GM23338 (cell line): ENCODE measurements around the gene PNPT1. TPM values are rescaled to one million over a fixed set of nuclear protein-coding genes. Genes with fewer than 3 reads are reported as not detected.

Experiments used
- ATAC-seq: fragments of 200-7000 bp; cut with Tn5 transposase; 3 replicates; pipeline ENCODE4 v1.9.1; 2020
- DNase-seq: peaks from one replicate; pipeline ENCODE4 v3.0.0-alpha.2; 2015; ENCODE audit warnings: low spot score
- H2AFZ ChIP-seq: fragments of 200-600 bp; sonication (generic); 2 replicates; pipeline ENCODE4 v1.8.0; 2016; ENCODE audit warnings: antibody characterized with exemption, mild to moderate bottlenecking, moderate library complexity
- H3F3A ChIP-seq: fragments of 200-600 bp; sonication (generic); replicated peaks from 2 replicates; pipeline ENCODE4 v1.8.0; 2017; ENCODE audit warnings: antibody characterized with exemption, mixed run types, low read depth
- H3K27ac ChIP-seq: fragments of 200-600 bp; sonication (generic); 2 replicates; pipeline ENCODE4 v1.6.1; 2016; ENCODE audit warnings: low read depth
- H3K27me3 ChIP-seq: fragments of 200-600 bp; sonication (generic); 2 replicates; pipeline ENCODE4 v1.8.0; 2016; ENCODE audit warnings: mild to moderate bottlenecking, mixed run types, moderate library complexity; ENCODE audit not compliant: insufficient read depth
- H3K36me3 ChIP-seq: fragments of 200-600 bp; sonication (generic); 2 replicates; pipeline ENCODE4 v1.8.0; 2016; ENCODE audit warnings: mild to moderate bottlenecking; ENCODE audit not compliant: insufficient read depth
- H3K4me1 ChIP-seq: fragments of 200-600 bp; sonication (generic); 2 replicates; pipeline ENCODE4 v1.8.0; 2016; ENCODE audit warnings: mild to moderate bottlenecking, moderate library complexity; ENCODE audit not compliant: insufficient read depth
- H3K4me2 ChIP-seq: fragments of 200-600 bp; sonication (generic); 2 replicates; pipeline ENCODE4 v1.7.1; 2017; ENCODE audit warnings: mixed run types
- H3K4me3 ChIP-seq: fragments of 200-600 bp; sonication (generic); 2 replicates; pipeline ENCODE4 v1.6.1; 2016; ENCODE audit warnings: mixed run types
- H3K79me2 ChIP-seq: fragments of 200-600 bp; sonication (generic); replicated peaks from 2 replicates; pipeline ENCODE4 v1.8.0; 2017; ENCODE audit warnings: mild to moderate bottlenecking; ENCODE audit not compliant: insufficient read depth
- H3K9me2 ChIP-seq: fragments of 200-600 bp; sonication (generic); 2 replicates; pipeline ENCODE4 v1.8.0; 2017; ENCODE audit not compliant: insufficient read depth
- H4K20me1 ChIP-seq: fragments of 200-600 bp; sonication (generic); replicated peaks from 2 replicates; pipeline ENCODE4 v1.8.0; 2017; ENCODE audit warnings: mild to moderate bottlenecking; ENCODE audit not compliant: insufficient read depth
- H3K27ac Mint-ChIP-seq: 2 replicates; pipeline ENCODE4 v1.8.0; 2020; ENCODE audit warnings: inconsistent platforms, mild to moderate bottlenecking, moderate library complexity, mixed read lengths
- H3K27me3 Mint-ChIP-seq: 3 replicates; pipeline ENCODE4 v1.8.0; 2022; ENCODE audit warnings: low read depth, mild to moderate bottlenecking, moderate library complexity, mixed read lengths, inconsistent platforms; ENCODE audit not compliant: insufficient read depth, poor library complexity
- H3K36me3 Mint-ChIP-seq: 3 replicates; pipeline ENCODE4 v1.8.0; 2021; ENCODE audit warnings: low read depth, mild to moderate bottlenecking, inconsistent platforms, moderate library complexity, mixed read lengths
- H3K4me1 Mint-ChIP-seq: 3 replicates; pipeline ENCODE4 v1.8.0; 2020; ENCODE audit warnings: mild to moderate bottlenecking, inconsistent platforms, mixed read lengths
- H3K4me3 Mint-ChIP-seq: 3 replicates; pipeline ENCODE4 v1.8.0; 2021; ENCODE audit warnings: moderate library complexity, mild to moderate bottlenecking, inconsistent platforms, mixed read lengths
- H3K9me3 Mint-ChIP-seq: 3 replicates; pipeline ENCODE4 v1.8.0; 2020; ENCODE audit warnings: moderate library complexity, mild to moderate bottlenecking, inconsistent platforms, mixed read lengths
- ETS1 ChIP-seq: IDR thresholded peaks from 2 replicates; pipeline ENCODE4 v1.6.1; 2016; ENCODE audit warnings: antibody characterized with exemption
- EZH2 ChIP-seq: fragments of 200-600 bp; sonication (generic); IDR thresholded peaks from one replicate; pipeline ENCODE4 v1.8.0; 2017; ENCODE audit warnings: antibody characterized with exemption, mild to moderate bottlenecking, low read depth; ENCODE audit not compliant: unreplicated experiment
- EZH2phosphoT487 ChIP-seq: fragments of 200-600 bp; sonication (generic); IDR thresholded peaks from one replicate; pipeline ENCODE4 v1.8.1; 2018; ENCODE audit warnings: antibody characterized with exemption; ENCODE audit not compliant: unreplicated experiment
- JUNB ChIP-seq: IDR thresholded peaks from one replicate; pipeline ENCODE4 v1.6.1; 2016; ENCODE audit warnings: antibody characterized with exemption; ENCODE audit not compliant: unreplicated experiment
- POLR2AphosphoS5 ChIP-seq: IDR thresholded peaks from 2 replicates; pipeline ENCODE4 v1.6.1; 2016; ENCODE audit warnings: antibody characterized with exemption, low read depth
- STAT1 ChIP-seq: IDR thresholded peaks from one replicate; pipeline ENCODE4 v1.6.1; 2016; ENCODE audit warnings: antibody characterized with exemption; ENCODE audit not compliant: unreplicated experiment
- ZNF114 ChIP-seq: fragments of 250-450 bp; sonication (Bioruptor Pico); IDR thresholded peaks from 2 replicates; pipeline ENCODE4 v1.5.0; 2020; ENCODE audit warnings: mild to moderate bottlenecking, moderate library complexity
- ZNF331 ChIP-seq: fragments of 250-450 bp; sonication (Bioruptor Pico); IDR thresholded peaks from 2 replicates; pipeline ENCODE4 v1.5.0; 2020; ENCODE audit warnings: low read depth, mild to moderate bottlenecking, moderate library complexity
- ZNF462 ChIP-seq: fragments of 250-450 bp; sonication (Bioruptor Pico); IDR thresholded peaks from 2 replicates; pipeline ENCODE4 v1.5.0; 2020; ENCODE audit warnings: mild to moderate bottlenecking, moderate library complexity
- polyA plus RNA-seq: library from polyadenylated mRNA; unstranded; fragments of >200 nt; fragmentation: Nextera tagmentation; extraction: Ambion mirVana; gene quantifications from 2 replicates; pipeline ENCODE4 v1.2.1, GENCODE V29; 2016
- total RNA-seq: library from RNA; depleted of rRNA; stranded (reverse); fragments of >200 nt; shearing (Covaris generic); gene quantifications from 2 replicates; pipeline ENCODE4 v1.2.3, GENCODE V29; 2014

PNPT1 gene
- total and polyA plus RNA-seq, 2 experiments from 2014 or later, result 31.1 to 34.6 TPM

- TF ChIP-seq STAT1, result no peak
- no peak for TF ChIP-seq ETS1
- TF ChIP-seq EZH2phosphoT487, result no peak
- TF ChIP-seq ZNF331 (CRISPR knock-in tag), result no peak
Measured at GRCh38 chr2:55628931-55629330, 64.7 kb downstream of the PNPT1 start (continued).

GRCh38 chr2:55627915-55628314 lies 65.7 kb downstream of the PNPT1 start:
- Mint-ChIP-seq H3K9me3 (no peaks in the 10 kb centered on the region; the same call in 2 of the 3 replicates), H3K4me1 (no peaks in the 10 kb centered on the region), H3K27ac (no peak overlapping the region), H3K27me3 (peaks cover 2% of the 10 kb centered on the region), H3K36me3 (peaks cover 8% of the 10 kb centered on the region), H3K4me3 (no peak overlapping the region)
- H3K36me3 ChIP-seq, result peaks cover 3% of the 10 kb centered on the region
- no peaks in the 10 kb centered on the region for H3K9me2 ChIP-seq
- no peak overlapping the region for H3K4me3 ChIP-seq
- no peak overlapping the region for H3K27ac ChIP-seq
- H3K79me2 ChIP-seq, result peaks cover 15% of the 10 kb centered on the region
- H3K27me3 ChIP-seq, result no peaks in the 10 kb centered on the region
- ATAC-seq (no peak), DNase-seq (no peak)
- H4K20me1 ChIP-seq, result peaks cover 10% of the 10 kb centered on the region; the same call in 1 of the 2 replicates
- no peak overlapping the region for H2AFZ ChIP-seq
- no peaks in the 10 kb centered on the region for H3K4me1 ChIP-seq
- TF ChIP-seq POLR2AphosphoS5 (no peak), EZH2 (no peak), STAT1 (no peak), JUNB (no peak), ZNF114 (CRISPR knock-in tag) (no peak), ZNF462 (CRISPR knock-in tag) (no peak), ZNF331 (CRISPR knock-in tag) (no peak)
- no peak overlapping the region for H3K4me2 ChIP-seq
- no peaks in the 10 kb centered on the region for H3F3A ChIP-seq
